ENCODE measurements around the gene BAG3.
A peak's percentile ranks its signal among the peaks of the same experiment; 100 is the strongest.

BAG3 gene

DNA sequence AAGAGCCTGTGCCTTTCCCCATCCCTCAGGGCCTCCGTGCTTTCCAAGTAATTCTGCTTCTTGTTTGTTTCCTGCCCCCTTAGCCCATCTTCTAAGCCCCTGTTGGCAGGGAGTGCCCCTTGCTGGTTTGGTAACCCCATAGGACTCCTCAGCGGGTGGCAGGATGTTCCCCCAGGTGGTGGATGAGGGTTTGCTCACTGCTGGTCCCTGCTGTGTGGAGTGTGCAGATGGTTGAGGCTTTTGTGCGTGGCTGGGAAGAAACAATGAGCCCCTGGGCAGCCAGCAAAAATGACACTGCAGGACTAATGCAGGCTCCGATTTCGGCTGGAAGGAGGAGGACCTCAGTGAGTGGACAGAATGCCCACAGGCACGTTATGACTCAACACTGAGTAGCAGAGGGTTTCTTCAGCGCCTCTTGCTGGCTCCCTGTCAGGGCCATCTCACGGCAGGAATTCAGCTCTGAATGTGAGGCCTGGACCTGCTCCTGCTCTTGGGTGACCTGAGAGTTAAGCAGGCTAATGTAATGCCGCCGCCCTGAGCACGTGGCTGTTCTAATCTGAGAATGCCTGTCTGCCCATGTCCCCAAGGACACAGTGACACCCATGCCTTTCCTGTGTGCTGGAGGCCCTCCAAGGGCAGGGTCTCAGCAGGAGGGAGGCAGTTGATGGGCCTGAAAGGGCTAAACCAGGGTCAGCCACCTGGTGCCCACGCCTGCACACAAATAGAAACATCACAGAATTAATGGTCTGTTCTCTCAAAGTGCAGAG is 16.6 kb downstream of the BAG3 start:
- no peak for DNase-seq

DNA sequence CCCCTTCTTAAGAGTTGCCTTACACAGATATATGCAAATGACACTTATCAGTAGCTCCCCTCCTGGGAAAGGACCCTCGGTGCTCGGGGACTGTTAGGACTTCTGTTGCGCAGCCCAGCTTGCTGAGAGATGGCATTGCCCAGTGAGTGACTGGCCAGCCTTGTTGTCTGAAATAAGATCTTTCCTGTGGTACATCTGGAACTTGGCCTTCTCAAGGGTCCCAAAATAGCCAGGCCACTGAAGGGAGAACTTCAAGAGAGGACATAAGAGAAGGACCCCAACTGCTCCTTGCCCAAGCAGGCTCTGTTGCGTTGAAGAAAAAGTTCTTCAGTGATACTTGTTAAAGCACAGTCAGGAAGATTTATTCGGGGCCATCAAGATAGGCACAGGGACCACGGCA is 17.3 kb downstream of the BAG3 start:
- no peak for DNase-seq

DNA sequence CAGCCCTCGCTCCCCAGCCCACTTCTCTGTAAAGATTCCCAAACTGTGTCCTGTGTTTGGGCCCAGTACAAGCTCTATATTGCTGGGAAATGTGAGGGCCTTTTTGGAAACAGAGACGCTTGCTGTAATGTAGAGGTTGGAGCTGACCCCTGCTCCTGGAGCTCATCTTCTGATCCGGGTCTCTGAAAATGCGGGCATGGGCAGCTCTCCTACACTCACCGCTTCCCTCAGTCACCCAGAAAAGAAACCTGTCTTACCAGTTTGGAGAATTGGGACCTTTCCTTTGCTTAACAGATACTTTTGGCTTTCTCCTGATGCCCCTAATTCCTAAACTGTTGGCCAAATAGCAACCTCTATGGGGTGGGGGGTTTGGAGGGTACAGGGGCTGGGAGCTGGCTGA is 18.2 kb downstream of the BAG3 start:
- no peak for DNase-seq

DNA sequence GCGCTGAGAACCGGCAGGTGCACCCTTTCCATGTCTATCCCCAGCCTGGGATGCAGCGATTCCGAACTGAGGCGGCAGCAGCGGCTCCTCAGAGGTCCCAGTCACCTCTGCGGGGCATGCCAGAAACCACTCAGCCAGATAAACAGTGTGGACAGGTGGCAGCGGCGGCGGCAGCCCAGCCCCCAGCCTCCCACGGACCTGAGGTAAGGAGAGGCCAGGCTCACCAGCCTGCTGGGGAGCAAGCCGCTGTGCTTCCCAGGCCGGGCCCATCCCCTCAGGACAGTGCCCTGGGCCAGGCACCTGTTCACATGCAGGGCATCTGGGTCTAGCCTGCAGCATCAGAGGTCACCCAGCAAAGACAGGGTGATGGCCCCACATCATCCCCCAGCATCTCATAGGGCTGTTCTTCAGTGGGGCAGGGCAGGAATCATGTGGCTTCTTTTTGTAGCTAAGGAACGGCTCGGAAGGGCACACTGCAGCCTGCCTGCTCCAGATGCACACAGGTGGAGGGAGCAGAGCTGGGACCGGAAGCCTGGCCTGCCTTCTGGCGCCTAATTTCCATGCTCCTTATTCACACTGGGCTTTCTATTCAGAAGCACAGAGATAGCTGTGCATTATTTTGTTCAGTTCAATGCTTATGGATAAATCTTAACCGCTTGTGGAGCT is 18.9 kb downstream of the BAG3 start:
- DNase-seq = no peak

DNA sequence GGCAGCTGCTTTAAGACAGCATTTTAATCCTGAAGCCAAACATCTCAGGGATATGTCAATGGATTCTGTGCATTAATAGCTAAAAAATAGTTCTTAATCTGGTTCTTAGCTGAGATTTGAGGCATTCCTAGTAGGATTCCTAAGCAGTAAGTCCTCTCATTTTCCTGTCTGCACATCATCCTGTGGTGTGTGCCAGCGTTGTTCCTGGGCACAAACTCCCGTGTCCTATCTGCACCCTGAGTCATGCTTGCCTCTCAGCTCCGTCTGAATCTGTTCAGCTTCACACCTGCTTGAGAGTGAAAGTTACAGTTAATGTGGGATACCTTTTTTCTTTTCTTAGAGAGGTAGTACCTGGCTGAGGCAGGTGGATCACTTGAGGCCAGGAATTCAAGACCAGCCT is 19.5 kb downstream of the BAG3 start:
- no peak for DNase-seq

DNA sequence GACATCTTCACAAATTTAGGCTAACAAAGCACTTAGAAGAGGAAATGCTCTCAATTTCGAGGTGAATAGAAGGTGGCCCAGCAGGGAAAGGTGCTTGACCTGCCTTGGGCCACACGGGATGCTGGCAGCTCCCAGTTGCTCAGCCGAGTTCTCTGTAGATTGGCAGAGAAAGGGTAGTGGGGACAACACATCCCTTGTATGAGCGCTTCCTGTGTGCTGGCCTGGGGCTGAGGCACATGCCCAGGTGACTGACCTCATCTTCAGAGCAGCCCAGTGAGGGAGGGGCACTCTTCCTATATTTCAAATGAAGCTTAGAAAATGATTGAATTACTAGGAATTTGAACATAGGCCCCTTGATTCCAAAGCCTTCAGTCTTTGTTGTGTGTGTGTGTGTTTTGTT is 20.2 kb downstream of the BAG3 start:
- DNase-seq = no peak

DNA sequence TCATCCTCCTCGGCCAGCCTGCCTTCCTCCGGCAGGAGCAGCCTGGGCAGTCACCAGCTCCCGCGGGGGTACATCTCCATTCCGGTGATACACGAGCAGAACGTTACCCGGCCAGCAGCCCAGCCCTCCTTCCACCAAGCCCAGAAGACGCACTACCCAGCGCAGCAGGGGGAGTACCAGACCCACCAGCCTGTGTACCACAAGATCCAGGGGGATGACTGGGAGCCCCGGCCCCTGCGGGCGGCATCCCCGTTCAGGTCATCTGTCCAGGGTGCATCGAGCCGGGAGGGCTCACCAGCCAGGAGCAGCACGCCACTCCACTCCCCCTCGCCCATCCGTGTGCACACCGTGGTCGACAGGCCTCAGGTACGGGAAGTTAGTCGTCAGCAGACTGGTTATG is 21.1 kb downstream of the BAG3 start:
- no peak for DNase-seq

DNA sequence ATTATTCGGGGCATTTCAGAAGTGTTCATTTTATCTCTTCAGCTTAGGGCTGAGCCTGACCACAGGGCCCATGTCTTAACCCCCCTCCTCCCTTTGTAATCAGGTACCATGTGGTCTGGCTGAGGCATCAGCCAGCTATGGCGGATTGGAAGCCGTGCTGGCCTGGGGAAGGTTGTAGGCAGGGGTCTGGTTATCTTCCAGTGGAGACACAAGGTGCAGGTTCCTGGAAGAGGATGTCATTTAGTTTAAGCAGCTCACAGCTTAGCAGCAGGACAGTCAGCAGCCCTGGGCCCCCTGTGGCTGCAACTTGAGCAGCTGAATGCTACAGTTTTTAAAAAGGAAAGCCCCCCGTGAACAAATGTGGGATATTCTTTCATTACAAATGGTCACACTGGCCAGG is 22.1 kb downstream of the BAG3 start:
- DNase-seq = no peak

DNA sequence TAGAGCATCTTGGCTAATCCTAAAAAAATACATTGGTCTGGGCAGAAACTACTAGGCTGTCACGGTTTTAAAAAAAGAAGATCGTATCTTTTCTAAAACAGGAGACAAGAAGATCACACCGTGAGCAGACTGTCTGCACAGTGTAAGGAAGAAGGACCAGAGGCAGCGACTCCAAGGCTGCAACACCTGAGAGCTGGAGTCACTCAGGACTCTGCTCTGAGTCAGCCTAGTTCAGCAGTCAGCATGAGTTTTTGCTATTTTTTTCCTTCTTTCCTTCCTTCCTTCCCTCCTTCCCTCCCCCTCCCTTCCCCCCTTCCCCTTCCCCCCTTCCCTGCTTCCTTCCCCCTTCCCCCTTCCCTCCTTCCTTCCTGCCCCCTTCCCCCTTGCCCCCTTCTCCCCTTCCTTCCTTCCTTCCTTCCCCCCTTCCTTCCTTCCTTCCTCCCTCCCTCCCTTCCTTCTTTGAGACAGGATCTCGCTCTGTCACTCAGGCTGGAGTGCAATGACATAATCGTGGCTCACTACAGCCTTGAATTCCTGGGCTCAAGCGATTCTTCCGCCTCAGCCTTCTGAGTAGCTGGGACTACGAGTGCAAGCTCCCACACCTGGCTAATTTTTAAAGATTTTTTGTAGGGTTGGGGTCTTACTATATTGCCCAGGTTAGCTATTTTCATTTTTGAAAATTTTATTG is 24.4 kb downstream of the BAG3 start:
- no peak for DNase-seq

DNA sequence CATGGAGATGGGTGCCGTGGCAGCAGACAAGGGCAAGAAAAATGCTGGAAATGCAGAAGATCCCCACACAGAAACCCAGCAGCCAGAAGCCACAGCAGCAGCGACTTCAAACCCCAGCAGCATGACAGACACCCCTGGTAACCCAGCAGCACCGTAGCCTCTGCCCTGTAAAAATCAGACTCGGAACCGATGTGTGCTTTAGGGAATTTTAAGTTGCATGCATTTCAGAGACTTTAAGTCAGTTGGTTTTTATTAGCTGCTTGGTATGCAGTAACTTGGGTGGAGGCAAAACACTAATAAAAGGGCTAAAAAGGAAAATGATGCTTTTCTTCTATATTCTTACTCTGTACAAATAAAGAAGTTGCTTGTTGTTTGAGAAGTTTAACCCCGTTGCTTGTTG is 25.9 kb downstream of the BAG3 start:
- no peak for DNase-seq

DNA sequence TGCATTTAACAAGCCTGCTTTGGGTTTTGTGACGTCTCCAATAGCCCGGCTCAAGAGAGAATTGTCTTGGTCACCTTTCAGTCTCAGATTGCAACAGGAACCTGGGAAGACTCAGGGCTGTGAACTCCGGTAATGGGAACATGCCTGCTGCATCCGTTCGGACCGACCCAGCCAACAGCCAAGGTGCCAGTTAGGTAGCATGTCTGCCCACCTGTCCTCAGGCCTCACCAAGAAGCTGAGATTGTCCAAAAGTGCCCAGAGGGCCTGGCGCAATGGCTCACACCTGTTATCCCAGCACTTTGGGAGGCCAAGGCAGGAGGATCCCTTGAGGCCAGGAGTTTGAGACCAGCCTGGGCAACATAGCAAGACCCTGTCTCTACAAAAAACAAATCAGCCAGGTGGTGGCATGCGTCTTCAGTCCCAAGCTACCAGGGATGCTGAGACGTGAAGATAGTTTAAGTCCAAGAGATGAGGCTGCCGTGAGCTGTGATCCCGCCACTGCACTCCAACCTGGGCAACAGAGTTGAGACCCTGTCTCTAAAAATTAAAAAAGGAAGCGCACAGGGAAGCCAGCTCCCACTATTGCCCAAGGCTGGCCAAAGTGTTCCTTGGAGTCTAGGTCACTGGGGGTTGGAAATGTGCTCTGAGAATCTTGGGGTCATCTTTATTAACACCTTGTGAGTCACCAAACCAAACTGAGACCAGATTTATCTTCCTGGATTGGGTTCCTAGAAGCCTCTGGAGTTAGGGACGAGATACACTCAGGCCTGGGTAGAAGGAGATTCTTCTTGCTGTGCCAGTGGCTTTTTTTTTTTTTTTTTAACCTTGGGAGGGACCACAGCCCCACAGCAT is 26.9 kb downstream of the BAG3 start:
- no peak for DNase-seq

DNA sequence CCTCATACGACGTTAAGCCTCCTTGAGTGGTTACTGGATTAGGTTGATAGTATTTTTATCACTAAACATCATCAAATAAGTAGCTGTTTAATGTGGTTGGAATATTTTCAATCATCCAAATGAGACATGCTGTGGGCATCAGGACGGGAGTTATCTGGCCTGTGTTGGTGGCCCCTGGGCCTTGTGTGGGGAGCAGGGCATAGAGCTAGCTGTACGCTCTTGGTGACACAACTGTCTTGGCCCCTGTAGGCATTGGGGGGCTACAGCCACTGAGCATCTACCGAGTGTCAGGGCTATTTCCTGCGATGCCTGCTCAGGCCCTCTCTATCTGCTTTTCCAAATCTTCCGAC is 28.3 kb downstream of the BAG3 start:
- no peak for DNase-seq

DNA sequence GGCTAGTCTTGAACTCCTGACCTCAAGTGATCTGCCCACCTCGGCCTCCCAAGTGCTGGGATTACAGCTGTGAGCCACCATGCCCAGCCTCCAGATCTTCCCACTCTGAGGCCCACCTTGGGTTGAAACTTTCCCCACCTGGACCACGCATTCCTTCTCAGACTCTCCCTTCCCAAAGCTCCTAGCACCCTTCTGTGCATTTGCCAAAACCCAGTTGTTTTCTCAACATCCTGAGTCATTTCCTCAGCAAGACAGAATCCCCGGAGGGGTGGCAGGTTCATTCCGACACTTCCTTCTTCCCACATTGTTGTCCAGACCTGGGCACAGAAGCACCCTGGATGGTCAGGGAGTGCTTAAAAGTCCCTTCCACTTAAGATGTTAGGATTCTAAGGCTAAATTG is 28.9 kb downstream of the BAG3 start:
- no peak for DNase-seq

DNA sequence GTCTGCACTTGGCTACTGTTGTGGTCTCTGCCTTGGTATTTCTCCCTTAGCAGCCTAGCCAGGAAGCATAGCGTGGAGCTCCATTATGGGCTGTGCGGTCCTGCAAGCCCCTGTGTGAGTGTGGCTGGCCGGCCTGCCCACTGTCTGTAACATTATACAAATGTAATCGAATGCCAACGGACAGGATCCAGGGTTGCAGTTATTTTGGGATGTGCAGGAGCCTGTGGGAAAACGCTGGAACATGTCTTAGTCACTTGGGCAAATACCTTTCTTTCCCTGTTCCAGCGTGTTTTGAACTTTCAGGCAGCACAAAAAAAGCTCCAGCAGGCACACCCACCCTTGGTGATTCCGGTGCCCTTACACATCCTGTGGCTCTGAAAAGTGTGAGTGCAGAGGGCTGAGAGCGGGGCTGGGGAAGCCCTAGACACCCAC is 29.5 kb downstream of the BAG3 start:
- no peak for DNase-seq

DNA sequence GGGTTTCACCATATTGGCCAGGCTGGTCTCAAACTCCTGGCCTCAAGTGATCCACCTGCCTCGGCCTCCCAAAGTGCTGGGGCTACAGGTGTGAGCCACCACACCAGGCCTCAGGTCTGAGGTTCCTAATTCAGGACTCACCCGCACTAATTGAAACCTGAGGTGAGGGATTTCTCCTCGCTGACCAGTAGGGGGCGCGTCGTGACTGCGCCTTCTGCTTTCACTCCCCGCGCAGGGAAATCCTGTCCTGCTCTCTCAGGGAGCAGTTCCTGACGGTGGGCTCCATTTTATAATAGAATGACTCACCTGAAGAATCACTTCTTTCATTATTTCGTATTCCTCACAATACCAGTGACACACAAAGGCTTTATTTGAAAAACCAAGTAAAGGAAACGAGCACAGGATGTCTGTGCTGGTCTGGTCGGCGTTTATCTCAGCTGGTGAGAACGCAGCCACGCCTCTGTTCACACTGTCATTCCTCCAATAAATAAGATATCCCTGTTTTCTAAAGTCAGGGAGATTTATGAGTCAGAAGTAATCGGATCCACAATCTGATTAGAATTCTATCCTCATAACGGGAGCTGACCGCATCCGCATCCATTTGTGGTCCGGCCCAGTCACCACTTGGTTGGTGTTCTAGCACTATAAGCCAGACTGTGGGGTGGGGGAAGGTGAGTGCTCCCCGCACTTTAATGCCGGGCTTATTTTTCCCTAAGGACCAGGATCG is 35.4 kb downstream of the BAG3 start:
- peak; percentile 86 for DNase-seq

DNA sequence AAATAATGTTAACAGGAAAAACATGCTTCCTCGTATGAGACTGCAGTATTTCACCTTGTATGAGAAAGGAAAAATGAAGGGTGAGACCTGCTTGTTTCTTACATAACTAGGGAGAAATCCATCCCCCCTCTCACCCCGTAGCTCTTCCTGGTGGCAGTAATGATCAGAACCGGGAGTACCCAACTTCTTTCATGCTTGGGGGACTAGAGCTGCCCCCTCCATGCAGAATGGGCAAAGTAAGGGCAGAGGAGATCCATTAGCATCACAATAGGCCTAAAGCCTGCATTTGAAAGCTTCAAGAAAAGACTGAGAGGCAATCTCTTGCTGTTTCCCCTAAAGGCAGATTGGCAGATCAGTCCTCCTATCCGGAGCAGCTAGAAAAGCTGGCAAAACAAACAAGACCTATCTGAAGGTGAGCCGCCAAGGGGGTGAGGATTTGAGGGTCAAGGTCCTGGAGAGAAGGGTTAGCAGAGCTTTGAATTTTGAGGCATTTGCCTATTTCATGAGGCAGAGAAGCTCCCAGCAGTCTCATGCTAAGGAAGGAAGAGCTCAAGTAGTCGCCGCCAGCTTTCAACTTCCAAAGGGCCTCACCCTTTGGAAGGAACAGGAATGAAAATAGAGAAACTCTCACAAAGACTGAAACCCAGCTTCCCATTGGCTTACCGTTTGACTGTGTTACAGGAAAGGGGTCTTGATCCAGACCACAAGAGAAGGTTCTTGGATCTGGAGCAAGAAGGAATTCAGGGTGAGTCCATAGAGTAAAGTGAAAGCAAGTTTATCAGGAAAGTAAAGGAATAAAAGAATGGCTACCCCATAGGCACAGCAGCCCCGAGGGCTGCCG is 36.2 kb downstream of the BAG3 start:
- DNase-seq = no peak

DNA sequence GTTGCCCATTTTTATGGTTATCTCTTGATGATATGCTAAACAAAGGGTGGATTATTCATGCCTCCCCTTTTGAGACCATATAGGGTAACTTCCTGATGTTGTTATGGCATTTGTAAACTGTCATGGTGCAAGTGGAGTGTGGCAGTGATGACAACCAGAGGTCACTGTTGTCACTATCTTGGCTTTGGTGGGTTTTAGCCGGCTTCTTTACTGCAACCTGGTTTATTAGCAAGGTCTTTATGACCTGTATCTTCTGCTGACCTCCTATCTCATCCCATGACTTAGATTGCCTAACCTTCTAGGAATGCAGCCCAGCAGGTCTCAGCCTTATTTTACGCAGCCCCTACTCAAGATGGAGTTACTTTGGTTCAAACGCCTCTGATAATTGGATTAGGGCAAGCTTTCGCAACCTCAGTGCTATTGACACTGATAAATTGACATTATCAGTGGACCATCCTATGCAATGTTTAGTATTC is 36.9 kb downstream of the BAG3 start:
- DNase-seq = no peak

DNA sequence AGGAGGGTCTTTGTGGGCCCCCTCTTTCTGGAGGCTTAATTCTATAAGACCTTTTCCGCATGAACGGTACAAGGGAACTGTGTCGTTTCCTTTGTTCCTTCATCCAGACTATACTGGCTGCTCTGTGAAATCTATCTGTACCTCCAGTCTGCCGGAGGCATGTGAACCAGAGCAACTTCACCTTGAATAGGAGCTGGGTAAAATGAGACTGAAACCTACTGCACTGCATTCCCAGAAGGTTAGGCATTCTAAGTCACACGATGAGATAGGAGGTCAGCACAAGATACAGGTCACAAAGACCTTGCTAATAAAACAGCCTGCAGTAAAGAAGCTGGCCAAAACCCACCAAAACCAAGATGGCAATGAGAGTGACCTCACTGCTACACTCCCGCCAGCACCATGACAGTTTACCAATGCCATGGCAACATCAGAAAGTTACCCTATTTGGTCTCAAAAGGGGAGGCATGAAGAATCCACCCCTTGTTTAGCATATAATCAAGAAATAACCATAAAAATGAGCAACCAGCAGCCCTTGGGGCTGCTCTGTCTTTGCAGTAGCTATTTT is 37.9 kb downstream of the BAG3 start:
- no peak for DNase-seq

DNA sequence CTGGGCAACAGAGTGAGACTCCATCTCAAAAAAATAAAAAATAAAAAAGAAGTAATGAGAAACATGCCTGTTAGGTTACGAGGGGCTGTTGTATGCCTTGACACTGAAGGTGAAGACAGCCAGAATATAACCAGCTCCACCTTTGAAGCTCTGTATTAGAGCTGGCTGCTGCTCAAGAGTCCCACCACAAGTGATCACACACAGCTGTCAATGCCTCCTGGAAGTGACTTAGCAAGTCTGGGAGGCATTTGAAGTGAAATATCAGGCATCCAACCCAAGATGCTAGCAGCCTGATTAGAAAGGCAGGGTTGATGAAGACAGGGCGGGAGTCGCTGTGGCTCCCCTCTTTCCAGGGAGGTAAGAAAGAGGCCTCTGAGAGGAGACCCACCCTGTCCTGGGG is 40.5 kb downstream of the BAG3 start:
- DNase-seq = no peak

DNA sequence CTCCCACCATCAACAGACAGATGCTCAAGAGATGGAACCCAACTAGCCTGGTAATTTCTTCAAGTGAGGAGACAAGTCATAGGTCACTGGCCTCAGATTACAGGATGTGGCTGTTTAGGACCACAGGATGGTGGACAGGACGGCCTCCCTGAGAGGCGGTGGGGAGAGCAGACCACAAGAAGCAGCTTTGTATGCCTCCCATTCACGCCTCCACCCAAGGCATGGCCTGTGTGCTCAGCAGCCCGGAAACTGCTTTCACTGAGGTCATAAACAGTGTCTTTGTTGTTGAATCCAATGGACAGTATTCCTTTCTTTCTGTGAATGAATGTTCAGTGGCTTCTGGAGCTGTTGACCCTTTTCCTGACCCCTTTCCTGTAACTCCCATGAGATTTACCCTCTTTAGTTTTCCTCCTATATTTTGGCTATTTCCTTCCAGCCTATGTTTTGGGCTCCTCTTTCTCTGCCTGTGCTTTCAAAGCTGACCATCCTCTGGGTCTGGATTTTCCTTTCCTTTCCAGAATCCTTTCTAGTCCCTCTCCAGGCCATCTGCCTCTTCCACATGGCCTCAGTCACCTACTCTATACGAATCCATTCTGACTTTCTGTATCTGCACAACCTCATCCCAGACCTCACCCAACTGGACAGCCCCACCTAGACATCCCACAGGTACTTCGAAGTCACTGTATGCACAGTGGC is 42.2 kb downstream of the BAG3 start:
- DNase-seq = no peak

DNA sequence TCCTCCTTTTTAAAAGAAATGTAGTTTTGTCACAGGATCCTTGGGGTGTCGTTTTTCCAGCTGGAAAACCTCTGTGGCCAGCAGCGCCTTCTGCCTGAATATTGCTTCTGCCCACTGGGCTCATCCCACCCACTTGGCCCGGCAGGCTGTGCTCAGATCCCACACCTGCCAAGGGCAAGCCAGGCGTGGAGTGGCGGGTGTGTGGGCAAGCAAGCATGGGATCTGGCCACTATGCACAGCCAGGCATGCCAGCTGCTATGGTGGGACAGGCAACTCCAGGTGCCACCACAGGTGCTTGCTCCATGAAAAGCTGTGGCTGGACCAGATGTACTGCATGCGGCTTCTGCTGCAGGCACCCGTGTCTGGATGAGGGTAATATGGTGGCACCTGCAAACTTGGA is 43.4 kb downstream of the BAG3 start:
- no peak for DNase-seq

All from CD4-positive, alpha-beta T cell treated with Interleukin-17A for 1 hour (primary cell).